NCI-H2196 treated with DMSO at 0.1 percent for 48 hours (cell line): Measurements from ENCODE around the gene EHBP1.
"Not testable (repeated sequence)": the region's sequence is repeated elsewhere in the genome, so short reads cannot be mapped to it uniquely, and the experiment has no call there.

Experiments used
- DNase-seq: peaks from one replicate; lab custom pipeline; 2025; ENCODE audit not compliant: unreplicated experiment; lab: John Stamatoyannopoulos, UW

Gene EHBP1

GRCh38 chr2:63058144-63058920 lies 352.8 kb downstream of the EHBP1 start:
- DNase-seq: no peak

GRCh38 chr2:63058921-63059792 lies 353.6 kb downstream of the EHBP1 start:
- no peak for DNase-seq

- no peak for DNase-seq
These were observed 354.4 kb downstream of the EHBP1 start for GRCh38 chr2:63059793-63060471.

GRCh38 chr2:63060472-63060991 lies 355.0 kb downstream of the EHBP1 start:
- no peak for DNase-seq

- no peak for DNase-seq
These were observed 358.7 kb downstream of the EHBP1 start for GRCh38 chr2:63064197-63064596.

- DNase-seq: no peak
These were observed 359.1 kb downstream of the EHBP1 start for GRCh38 chr2:63064661-63065060.

GRCh38 chr2:63066265-63066664 lies 360.8 kb downstream of the EHBP1 start:
- no peak for DNase-seq

- DNase-seq: no peak
These were observed 361.3 kb downstream of the EHBP1 start for GRCh38 chr2:63066838-63067237.

- no peak for DNase-seq
These were observed 366.2 kb downstream of the EHBP1 start for GRCh38 chr2:63071664-63072063.

GRCh38 chr2:63073994-63074393 lies 368.5 kb downstream of the EHBP1 start:
- no peak for DNase-seq

GRCh38 chr2:63074399-63074798 lies 368.9 kb downstream of the EHBP1 start:
- not testable (repeated sequence) for DNase-seq

GRCh38 chr2:63078852-63079606 lies 373.5 kb downstream of the EHBP1 start:
- DNase-seq: no peak

GRCh38 chr2:63081404-63081803 lies 375.9 kb downstream of the EHBP1 start:
- DNase-seq: no peak

GRCh38 chr2:63086687-63087086 lies 381.2 kb downstream of the EHBP1 start:
- no peak for DNase-seq

- no peak for DNase-seq
These were observed 386.9 kb downstream of the EHBP1 start for GRCh38 chr2:63092401-63092800.

GRCh38 chr2:63092857-63093256 lies 387.3 kb downstream of the EHBP1 start:
- no peak for DNase-seq

GRCh38 chr2:63093502-63093901 lies 388.0 kb downstream of the EHBP1 start:
- DNase-seq: no peak
